Panc1 (cell line): ENCODE measurements around the gene OCEL1. TPM values are rescaled to one million over a fixed set of nuclear protein-coding genes. Genes with fewer than 3 reads are reported as not detected.

Source experiments
- ATAC-seq: fragments of 200-7000 bp; cut with Tn5 transposase; 2 replicates; pipeline ENCODE4 v1.9.1; 2020; ENCODE audit warnings: mild to moderate bottlenecking, moderate library complexity
- BruUV-seq: library from RNA; stranded (reverse); fragments of 400-500 nt; replicated peaks from 2 replicates; lab custom pipeline; 2021; lab: Mats Ljungman, UMichigan
- CTCF ChIA-PET: fragments of 300-600 bp; sonication (Branson Sonifier 250); formaldehyde crosslinking; loops from one replicate; lab custom pipeline; 2022; ENCODE audit warnings: antibody characterized with exemption; lab: Charles Lee
- POLR2A ChIA-PET: fragments of 300-600 bp; sonication (Branson Sonifier 250); formaldehyde crosslinking; loops from one replicate; lab custom pipeline; 2022; ENCODE audit warnings: antibody characterized with exemption; lab: Charles Lee
- DNase-seq: peaks from one replicate; pipeline ENCODE4 v3.0.0-alpha.2; 2010; ENCODE audit warnings: low read depth, low spot score
- H3K27ac ChIP-seq: 2 replicates; pipeline ENCODE4 v1.5.1; 2011; ENCODE audit warnings: mild to moderate bottlenecking, low read length, inconsistent platforms
- H3K27me3 ChIP-seq: fragments of 200-500 bp; sonication (Bioruptor generic); 2 replicates; pipeline ENCODE4 v1.6.0; 2014; ENCODE audit warnings: low read length, inconsistent platforms; ENCODE audit not compliant: control insufficient read depth, insufficient read depth
- H3K36me3 ChIP-seq: fragments of 200-500 bp; sonication (Bioruptor generic); 2 replicates; pipeline ENCODE4 v1.5.1; 2014; ENCODE audit warnings: inconsistent platforms, mild to moderate bottlenecking, low read length, moderate library complexity; ENCODE audit not compliant: control insufficient read depth, insufficient read depth
- H3K4me1 ChIP-seq: 2 replicates; pipeline ENCODE4 v1.5.1; 2011; ENCODE audit warnings: inconsistent platforms, mild to moderate bottlenecking, low read length, moderate library complexity; ENCODE audit not compliant: control insufficient read depth, insufficient read depth
- H3K4me3 ChIP-seq, 2 experiments: 2 replicates each; pipeline ENCODE4 v1.5.1; 2011 to 2012; ENCODE audit warnings: low read depth in 2 of 2, low read length in 2 of 2, mild to moderate bottlenecking in 2 of 2, inconsistent platforms in 1 of 2, moderate library complexity in 1 of 2
- H3K9me3 ChIP-seq: fragments of 200-500 bp; sonication (Bioruptor generic); 2 replicates; pipeline ENCODE4 v1.5.1; 2014; ENCODE audit warnings: low read depth, mild to moderate bottlenecking, inconsistent platforms, low read length, moderate library complexity; ENCODE audit not compliant: control insufficient read depth, insufficient read depth
- POLR2AphosphoS5 ChIP-seq: IDR thresholded peaks from 2 replicates; pipeline ENCODE4 v1.6.1; 2012; ENCODE audit warnings: mild to moderate bottlenecking, low read depth, low read length, moderate library complexity
- SIN3A ChIP-seq: IDR thresholded peaks from 2 replicates; pipeline ENCODE4 v1.6.1; 2012; ENCODE audit warnings: low read depth, mild to moderate bottlenecking, low read length, moderate library complexity, borderline replicate concordance; ENCODE audit not compliant: insufficient read depth
- TCF7L2 ChIP-seq: IDR thresholded peaks from 2 replicates; pipeline ENCODE4 v1.6.1; 2011; ENCODE audit warnings: mild to moderate bottlenecking, low read depth, low read length, inconsistent platforms
- in situ Hi-C: cut with HindIII; loops from 2 replicates; pipeline ENCODE4 v1.10.0; 2016; ENCODE audit warnings: low sequenced_read_pairs, low pct_unique_long_range_greater_than_20kb
- intact Hi-C: fragments of 100-400 bp; cut with micrococcal nuclease; formaldehyde crosslinking; loops from one replicate; pipeline ENCODE4 v1.10.0; 2022; ENCODE audit not compliant: unreplicated experiment
- total RNA-seq: library from RNA; stranded (reverse); gene quantifications from one replicate; pipeline ENCODE4 v1.2.1, GENCODE V29; 2021; ENCODE audit not compliant: unreplicated experiment
- TF ChIP-seq, protein P1 (sequence below), 2 experiments: IDR thresholded peaks; 2 replicates each; pipeline ENCODE4 v1.6.1; 2011 to 2012; ENCODE audit warnings: low read depth in 2 of 2, control low read depth in 1 of 2, low read length in 1 of 2, mild to moderate bottlenecking in 1 of 2, moderate library complexity in 1 of 2; ENCODE audit not compliant: insufficient read depth in 1 of 2
- TF ChIP-seq, protein P2 (sequence below): fragments of 450-650 bp; IDR thresholded peaks from 2 replicates; pipeline ENCODE4 v1.5.1; 2017; ENCODE audit warnings: mild to moderate bottlenecking

OCEL1 gene
- total RNA-seq, 1 experiment from 2014 or later = 37.1 TPM

DNA sequence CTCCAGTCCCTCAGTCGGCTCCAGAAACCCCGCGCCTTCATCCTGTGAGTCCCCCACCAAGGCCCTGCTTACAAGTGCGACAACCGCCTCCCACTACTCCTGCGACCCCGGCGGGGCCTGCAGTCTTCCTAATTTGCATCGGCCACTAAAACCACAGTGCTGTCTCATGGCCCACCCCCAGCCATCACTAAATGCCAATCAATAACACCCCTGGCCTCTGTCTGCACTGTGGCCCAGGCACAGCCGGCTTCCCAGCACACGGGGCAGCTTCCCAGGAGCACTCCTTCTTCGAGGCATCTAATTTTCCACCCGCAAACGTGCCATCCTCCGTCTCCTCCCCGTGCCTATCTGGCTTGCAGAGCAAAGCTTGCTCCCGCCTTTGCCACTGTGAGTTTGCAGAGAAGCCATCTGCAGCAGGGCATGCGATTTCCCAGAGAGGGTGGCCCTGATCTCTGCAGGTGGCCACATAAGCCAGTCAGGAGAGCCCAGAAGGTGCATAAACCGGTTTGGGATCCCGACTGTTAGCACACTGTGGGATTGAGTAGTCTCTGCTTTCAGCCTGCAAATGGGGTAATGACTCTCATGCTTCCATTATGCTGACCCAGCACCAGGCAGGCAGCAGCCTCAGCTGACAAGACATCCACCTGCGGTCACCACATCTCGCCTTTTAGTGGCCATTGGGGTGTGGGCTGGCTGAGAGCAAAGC, 44.9 kb upstream of the OCEL1 start:
- intact Hi-C loops = no loop called here
- no peaks in the 10 kb centered on the region for H3K9me3 ChIP-seq
- DNase-seq = no peak
- no peak for TF ChIP-seq SIN3A
- TF ChIP-seq, protein P1, sequence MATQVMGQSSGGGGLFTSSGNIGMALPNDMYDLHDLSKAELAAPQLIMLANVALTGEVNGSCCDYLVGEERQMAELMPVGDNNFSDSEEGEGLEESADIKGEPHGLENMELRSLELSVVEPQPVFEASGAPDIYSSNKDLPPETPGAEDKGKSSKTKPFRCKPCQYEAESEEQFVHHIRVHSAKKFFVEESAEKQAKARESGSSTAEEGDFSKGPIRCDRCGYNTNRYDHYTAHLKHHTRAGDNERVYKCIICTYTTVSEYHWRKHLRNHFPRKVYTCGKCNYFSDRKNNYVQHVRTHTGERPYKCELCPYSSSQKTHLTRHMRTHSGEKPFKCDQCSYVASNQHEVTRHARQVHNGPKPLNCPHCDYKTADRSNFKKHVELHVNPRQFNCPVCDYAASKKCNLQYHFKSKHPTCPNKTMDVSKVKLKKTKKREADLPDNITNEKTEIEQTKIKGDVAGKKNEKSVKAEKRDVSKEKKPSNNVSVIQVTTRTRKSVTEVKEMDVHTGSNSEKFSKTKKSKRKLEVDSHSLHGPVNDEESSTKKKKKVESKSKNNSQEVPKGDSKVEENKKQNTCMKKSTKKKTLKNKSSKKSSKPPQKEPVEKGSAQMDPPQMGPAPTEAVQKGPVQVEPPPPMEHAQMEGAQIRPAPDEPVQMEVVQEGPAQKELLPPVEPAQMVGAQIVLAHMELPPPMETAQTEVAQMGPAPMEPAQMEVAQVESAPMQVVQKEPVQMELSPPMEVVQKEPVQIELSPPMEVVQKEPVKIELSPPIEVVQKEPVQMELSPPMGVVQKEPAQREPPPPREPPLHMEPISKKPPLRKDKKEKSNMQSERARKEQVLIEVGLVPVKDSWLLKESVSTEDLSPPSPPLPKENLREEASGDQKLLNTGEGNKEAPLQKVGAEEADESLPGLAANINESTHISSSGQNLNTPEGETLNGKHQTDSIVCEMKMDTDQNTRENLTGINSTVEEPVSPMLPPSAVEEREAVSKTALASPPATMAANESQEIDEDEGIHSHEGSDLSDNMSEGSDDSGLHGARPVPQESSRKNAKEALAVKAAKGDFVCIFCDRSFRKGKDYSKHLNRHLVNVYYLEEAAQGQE (IDR thresholded peaks at IDR 0.05; ENCODE audit: insufficient read depth in 1 of 2, low read depth in 2 of 2, low read length in 1 of 2) = no peak
- TF ChIP-seq, protein P2, sequence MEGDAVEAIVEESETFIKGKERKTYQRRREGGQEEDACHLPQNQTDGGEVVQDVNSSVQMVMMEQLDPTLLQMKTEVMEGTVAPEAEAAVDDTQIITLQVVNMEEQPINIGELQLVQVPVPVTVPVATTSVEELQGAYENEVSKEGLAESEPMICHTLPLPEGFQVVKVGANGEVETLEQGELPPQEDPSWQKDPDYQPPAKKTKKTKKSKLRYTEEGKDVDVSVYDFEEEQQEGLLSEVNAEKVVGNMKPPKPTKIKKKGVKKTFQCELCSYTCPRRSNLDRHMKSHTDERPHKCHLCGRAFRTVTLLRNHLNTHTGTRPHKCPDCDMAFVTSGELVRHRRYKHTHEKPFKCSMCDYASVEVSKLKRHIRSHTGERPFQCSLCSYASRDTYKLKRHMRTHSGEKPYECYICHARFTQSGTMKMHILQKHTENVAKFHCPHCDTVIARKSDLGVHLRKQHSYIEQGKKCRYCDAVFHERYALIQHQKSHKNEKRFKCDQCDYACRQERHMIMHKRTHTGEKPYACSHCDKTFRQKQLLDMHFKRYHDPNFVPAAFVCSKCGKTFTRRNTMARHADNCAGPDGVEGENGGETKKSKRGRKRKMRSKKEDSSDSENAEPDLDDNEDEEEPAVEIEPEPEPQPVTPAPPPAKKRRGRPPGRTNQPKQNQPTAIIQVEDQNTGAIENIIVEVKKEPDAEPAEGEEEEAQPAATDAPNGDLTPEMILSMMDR = no peak
- TF ChIP-seq POLR2AphosphoS5 = no peak
- no peak for TF ChIP-seq TCF7L2
- H3K4me3 ChIP-seq = no peak overlapping the region
- ChIA-PET CTCF (no interaction called here), POLR2A (no interaction called here)
- BruUV-seq = no TSS peak
- H3K36me3 ChIP-seq = no peaks in the 10 kb centered on the region
- H3K27me3 ChIP-seq = no peaks in the 10 kb centered on the region
- no peak overlapping the region for H3K27ac ChIP-seq
- in situ Hi-C loops = no loop called here
- no peak for ATAC-seq
- H3K4me1 ChIP-seq = no peaks in the 10 kb centered on the region

DNA sequence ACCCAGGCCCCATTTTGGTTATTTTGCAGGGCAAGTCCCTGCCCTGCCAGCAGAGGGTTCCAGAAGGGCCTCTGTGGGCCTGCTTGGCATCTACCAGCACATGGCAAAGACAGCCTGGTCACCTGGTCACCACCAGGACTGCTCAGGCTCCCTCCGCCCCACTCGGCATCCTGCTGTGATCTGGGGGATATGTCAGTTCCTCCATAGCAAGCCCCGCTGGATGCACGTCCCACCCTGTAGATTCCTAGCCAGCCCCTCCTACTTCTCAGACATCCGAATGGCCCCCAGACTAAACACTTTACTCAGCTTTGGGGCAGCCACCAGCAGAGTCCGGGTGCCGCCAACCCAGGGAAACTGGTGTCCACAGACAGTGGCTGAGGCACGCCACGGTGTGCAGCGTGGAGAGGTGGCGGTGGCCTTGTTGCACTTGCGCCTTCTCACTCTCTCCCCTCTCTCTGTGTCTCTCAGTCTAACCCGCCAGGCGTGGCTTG, 42.7 kb upstream of the OCEL1 start:
- DNase-seq = no peak
- intact Hi-C loops (no loop called here), in situ Hi-C loops (no loop called here)
- no peak for ATAC-seq
- ChIA-PET POLR2A (no interaction called here), CTCF (no interaction called here)
- TF ChIP-seq, protein P1 (IDR thresholded peaks at IDR 0.05; ENCODE audit: insufficient read depth in 1 of 2, low read depth in 2 of 2, low read length in 1 of 2) = no peak
- no peak for TF ChIP-seq SIN3A
- no peak for TF ChIP-seq POLR2AphosphoS5
- TF ChIP-seq TCF7L2 = no peak
- TF ChIP-seq, protein P2 = no peak
- Histone ChIP-seq H3K4me1 (no peaks in the 10 kb centered on the region), H3K9me3 (no peaks in the 10 kb centered on the region), H3K27ac (no peak overlapping the region), H3K36me3 (no peaks in the 10 kb centered on the region), H3K4me3 (no peak overlapping the region), H3K27me3 (no peaks in the 10 kb centered on the region)
- no TSS peak for BruUV-seq
